SK-N-MC (cell line): ENCODE results near the gene MYO5C.

Experiments used
- DNase-seq: peaks from one replicate; pipeline ENCODE4 v3.0.0-alpha.2; 2011; ENCODE audit warnings: low read depth, low spot score
- H3K27ac ChIP-seq: fragments of 200-600 bp; sonication (generic); 2 replicates; pipeline ENCODE4 v1.5.1; 2016; ENCODE audit warnings: mixed run types
- H3K36me3 ChIP-seq: fragments of 200-600 bp; sonication (generic); 2 replicates; pipeline ENCODE4 v1.6.1; 2017; ENCODE audit warnings: antibody characterized with exemption, low read length, mixed read lengths; ENCODE audit not compliant: insufficient read depth
- H3K4me3 ChIP-seq: fragments of 200-600 bp; sonication (generic); 2 replicates; pipeline ENCODE4 v1.5.1; 2016
- H3K9ac ChIP-seq: fragments of 200-600 bp; sonication (generic); 2 replicates; pipeline ENCODE4 v1.8.0; 2017; ENCODE audit warnings: mixed run types, mixed read lengths; ENCODE audit not compliant: insufficient read length
- H3K9me3 ChIP-seq: fragments of 200-600 bp; sonication (generic); 2 replicates; pipeline ENCODE4 v1.6.1; 2017; ENCODE audit warnings: low read depth, mild to moderate bottlenecking, antibody characterized with exemption, low read length, moderate library complexity, mixed read lengths
- EZH2 ChIP-seq: fragments of 200-600 bp; sonication (generic); IDR thresholded peaks from one replicate; pipeline ENCODE4 v1.6.1; 2017; ENCODE audit warnings: antibody characterized with exemption
- FOXP2 ChIP-seq: optimal IDR thresholded peaks from 2 replicates; pipeline ENCODE3; 2011; ENCODE audit warnings: mild to moderate bottlenecking, moderate library complexity; ENCODE audit not compliant: insufficient read depth; ENCODE audit errors: extremely low read length, control extremely low read depth
- POLR2AphosphoS5 ChIP-seq: IDR thresholded peaks from 2 replicates; pipeline ENCODE4 v1.6.1; 2012; ENCODE audit warnings: mild to moderate bottlenecking, low read depth, low read length, borderline replicate concordance

Gene MYO5C

DNA sequence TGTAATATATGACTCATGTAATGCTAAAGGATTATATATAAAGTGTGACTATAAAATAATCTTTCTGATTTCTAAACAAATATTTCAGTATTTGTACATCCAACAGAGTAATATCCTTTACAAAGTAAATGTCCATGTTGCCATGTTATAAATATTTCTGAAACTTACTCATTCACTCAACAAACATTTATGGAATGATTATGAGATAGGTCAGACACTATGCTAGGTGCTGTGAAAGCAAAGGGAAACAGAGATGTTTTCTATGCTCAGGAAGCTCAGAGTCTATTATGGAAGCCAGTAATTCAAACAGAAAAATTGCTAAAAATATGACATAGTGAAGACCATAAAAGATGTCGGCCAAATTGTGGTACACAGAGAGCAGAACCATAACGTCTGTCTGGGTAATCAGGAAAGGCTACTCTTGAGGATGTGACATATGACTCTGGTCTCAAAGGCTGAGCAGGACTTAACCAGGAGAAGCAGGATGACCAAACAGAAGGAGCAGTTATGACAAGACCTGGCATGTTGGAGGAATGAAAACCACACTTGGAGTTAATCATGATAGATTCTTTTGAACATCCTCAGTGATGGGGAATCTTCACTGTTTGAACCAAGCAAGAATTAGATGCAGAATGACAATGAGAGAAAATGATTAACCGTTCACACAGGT, 39.0 kb upstream of the MYO5C start:
- no peaks in the 10 kb centered on the region; the same call in 1 of the 2 replicates for H3K9me3 ChIP-seq
- TF ChIP-seq POLR2AphosphoS5: no peak
- TF ChIP-seq EZH2: no peak
- TF ChIP-seq FOXP2: no peak
- H3K27ac ChIP-seq: no peak overlapping the region

DNA sequence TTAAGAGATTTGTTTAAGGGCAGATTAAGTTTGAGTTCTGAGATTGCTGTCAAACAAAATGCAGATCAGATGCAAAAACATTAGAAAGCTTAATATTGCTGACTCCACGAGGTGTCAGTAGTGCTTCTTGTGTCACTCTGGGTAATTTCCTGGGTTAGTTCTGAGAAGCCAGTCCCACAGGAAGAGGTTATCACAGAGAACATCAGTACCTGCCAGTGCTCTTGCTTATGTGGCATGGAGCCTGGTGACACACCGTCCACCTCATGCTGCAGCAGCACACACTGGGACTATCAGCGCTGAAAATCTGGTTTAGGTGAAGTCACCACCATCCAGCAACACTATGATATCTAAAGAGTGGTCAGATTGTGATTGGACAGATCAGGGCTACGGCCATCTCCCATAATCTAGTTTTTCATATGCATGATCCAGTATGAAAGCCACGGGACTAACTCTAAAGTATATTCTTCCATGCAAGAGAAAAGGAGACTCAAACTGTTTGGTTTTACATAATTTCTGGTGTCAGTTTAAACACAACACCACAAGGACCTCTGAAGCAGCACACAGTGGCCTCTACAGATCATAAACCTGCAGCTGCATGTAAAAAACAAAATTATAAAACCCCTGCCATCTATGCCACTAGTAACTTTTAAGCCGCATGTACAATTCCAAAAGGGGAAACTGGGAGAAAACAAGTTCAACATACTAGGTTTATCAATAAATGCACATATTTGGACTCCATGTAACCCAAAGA, 36.1 kb upstream of the MYO5C start:
- TF ChIP-seq FOXP2: no peak
- Histone ChIP-seq H3K27ac (no peak overlapping the region), H3K9me3 (no peaks in the 10 kb centered on the region; the same call in 1 of the 2 replicates), H3K4me3 (no peak overlapping the region), H3K9ac (no peak overlapping the region), H3K36me3 (no peaks in the 10 kb centered on the region)
- DNase-seq: no peak

More for the DNA sequence above, 39.0 kb upstream of the MYO5C start:
- no peaks in the 10 kb centered on the region for H3K36me3 ChIP-seq
- H3K4me3 ChIP-seq: no peak overlapping the region
- DNase-seq: no peak
- no peak overlapping the region for H3K9ac ChIP-seq

DNA sequence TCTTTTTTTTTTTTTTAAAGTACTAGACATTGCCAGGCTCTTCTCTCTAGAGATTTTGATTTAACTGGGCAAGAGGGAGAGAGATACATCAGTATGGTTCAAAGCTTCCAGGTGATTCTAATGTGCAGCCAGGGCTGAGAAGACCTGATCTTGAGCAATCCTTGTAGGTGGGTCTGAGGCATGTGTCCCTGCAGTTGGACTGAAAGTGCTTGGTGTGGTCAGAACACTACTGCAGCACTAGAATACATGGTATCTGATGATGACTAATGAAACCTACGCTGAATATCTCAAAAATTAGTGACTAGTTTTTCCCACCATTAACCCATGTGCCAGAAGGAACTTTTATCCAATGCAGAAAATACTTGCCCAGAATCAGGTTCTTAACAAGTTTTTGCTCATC, 34.4 kb upstream of the MYO5C start:
- H3K9ac ChIP-seq: no peak overlapping the region
- no peaks in the 10 kb centered on the region; the same call in 1 of the 2 replicates for H3K9me3 ChIP-seq
- no peak overlapping the region for H3K4me3 ChIP-seq
- no peaks in the 10 kb centered on the region for H3K36me3 ChIP-seq
- no peak overlapping the region for H3K27ac ChIP-seq
- no peak for DNase-seq
- TF ChIP-seq EZH2: no peak
- no peak for TF ChIP-seq FOXP2
- no peak for TF ChIP-seq POLR2AphosphoS5

DNA sequence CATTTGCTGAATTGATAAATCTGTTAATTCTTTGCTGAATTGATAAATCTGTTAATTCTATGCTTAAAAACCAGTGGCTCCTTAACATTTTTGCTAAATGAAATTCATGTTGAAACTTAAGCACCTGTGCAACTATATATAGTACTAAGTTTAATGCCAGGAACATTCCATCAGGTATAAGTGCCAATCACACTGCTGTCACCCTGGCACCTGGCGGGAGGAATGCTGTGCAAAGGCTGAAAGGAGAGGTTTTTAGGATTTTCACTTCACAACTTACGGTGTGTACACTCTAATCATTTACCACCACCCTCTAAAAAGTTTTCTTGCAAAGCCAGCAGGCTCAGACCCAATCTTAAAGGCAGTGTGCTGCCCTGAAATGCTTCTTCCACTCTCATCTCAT, 33.5 kb upstream of the MYO5C start:
- H3K9ac ChIP-seq: no peak overlapping the region
- TF ChIP-seq POLR2AphosphoS5: no peak
- TF ChIP-seq FOXP2: no peak
- no peak for TF ChIP-seq EZH2
- no peak overlapping the region for H3K27ac ChIP-seq
- H3K9me3 ChIP-seq: no peaks in the 10 kb centered on the region; the same call in 1 of the 2 replicates
- H3K4me3 ChIP-seq: no peak overlapping the region
- no peak for DNase-seq
- H3K36me3 ChIP-seq: no peaks in the 10 kb centered on the region

DNA sequence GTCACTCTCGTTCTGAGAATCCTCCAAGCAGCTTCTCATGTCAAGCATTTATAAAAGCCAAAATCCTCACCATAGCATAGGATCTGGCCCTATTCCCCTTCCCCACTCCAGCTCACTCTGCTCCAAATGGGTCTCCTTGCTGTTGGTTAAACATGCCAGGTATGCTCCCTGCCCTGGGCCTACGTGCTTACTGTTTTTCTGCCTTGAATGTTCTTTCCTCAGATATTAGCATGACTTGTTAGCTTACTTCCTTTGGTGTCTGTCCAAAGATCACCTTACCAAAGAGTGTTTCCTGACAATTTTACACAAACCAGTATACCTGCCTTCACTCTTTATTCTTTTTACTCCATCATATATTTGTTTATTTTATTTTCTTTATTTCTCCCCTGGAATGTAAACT, 33.1 kb upstream of the MYO5C start:
- Histone ChIP-seq H3K27ac (no peak overlapping the region), H3K36me3 (no peaks in the 10 kb centered on the region), H3K4me3 (no peak overlapping the region), H3K9ac (no peak overlapping the region), H3K9me3 (no peaks in the 10 kb centered on the region; the same call in 1 of the 2 replicates)
- no peak for TF ChIP-seq EZH2
- TF ChIP-seq FOXP2: no peak
- no peak for TF ChIP-seq POLR2AphosphoS5
- no peak for DNase-seq

DNA sequence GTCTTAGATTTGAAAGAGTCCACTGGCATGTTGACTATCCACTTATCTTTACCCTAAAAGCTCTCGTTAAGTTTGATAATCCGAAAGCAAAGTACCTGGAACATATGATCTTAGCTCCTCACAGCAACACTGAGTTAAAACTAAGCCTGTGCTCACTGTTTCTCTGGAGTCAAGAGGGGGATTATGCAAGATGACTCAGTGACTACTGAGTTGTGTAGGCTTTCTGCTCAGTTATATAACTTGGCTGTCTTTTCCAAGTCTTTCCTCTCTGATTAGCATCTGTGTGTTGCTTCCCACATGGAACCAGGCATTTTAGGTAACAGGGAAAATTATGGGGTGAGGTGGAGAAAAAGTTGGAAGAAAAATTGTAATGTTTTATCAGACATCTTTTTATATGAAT, 31.2 kb upstream of the MYO5C start:
- H3K9me3 ChIP-seq: no peaks in the 10 kb centered on the region; the same call in 1 of the 2 replicates
- no peak overlapping the region for H3K27ac ChIP-seq
- H3K36me3 ChIP-seq: no peaks in the 10 kb centered on the region
- no peak overlapping the region for H3K4me3 ChIP-seq
- TF ChIP-seq FOXP2 (no peak), POLR2AphosphoS5 (no peak), EZH2 (no peak)
- no peak overlapping the region for H3K9ac ChIP-seq
- no peak for DNase-seq

DNA sequence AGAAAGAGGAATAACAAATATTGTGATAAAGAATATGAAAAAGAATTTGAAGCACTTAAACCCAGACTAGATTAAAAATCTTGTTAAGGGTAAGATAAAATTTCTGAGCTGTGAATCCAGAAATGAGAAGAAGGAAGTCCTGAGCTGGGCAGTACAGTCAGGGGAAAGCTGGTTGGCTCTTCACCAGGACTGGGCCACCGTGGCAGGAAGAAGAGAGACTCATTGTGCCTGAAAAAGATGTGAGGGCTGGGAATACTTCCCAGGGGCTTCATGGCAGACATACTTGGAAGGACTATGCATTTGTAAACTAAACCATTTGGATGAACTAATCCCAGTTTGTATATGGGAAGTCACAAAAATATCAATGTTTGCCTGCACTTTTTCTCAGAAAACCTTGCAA, 28.5 kb upstream of the MYO5C start:
- no peaks in the 10 kb centered on the region for H3K9me3 ChIP-seq
- H3K4me3 ChIP-seq: no peak overlapping the region
- no peak overlapping the region for H3K9ac ChIP-seq
- no peak overlapping the region for H3K27ac ChIP-seq
- TF ChIP-seq POLR2AphosphoS5: no peak
- TF ChIP-seq EZH2: no peak
- TF ChIP-seq FOXP2: no peak
- no peaks in the 10 kb centered on the region for H3K36me3 ChIP-seq
- DNase-seq: no peak

DNA sequence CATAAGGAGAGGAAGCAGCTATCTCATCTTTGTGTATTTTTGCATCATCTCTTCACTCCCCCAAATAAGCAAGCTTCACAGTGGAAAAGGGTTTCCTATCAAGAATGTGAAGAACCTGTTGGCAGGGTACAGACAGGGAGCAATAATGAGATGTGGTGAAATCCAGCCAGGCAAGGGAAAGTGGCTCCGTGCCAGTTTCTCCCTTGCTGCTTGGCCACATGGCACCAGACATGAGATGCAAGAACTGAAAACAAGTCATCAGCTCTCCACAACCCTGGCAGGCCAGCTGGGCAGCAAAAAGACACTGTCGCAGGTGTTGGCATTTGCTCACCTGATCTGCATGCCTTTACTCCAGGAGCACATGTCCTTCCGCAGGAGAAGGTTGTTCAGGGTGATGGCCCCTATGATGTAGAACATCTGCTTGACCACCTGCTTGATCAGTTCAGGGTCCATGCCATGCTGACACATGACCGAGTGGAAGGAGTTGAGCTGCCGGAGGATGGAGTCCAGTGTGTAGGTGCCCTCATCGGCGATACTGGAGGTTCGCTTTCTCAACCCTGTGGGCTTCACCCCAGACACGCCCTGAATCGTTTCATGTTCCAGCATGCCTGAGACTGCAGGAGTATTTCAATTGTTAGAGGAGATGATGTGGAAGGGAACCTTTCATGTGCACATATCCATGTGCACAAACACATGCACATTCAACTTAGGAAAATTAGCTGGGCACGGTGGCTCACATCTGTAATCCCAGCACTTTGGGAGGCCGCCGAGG, 23.3 kb upstream of the MYO5C start:
- Histone ChIP-seq H3K4me3 (no peak overlapping the region), H3K27ac (no peak overlapping the region), H3K9me3 (no peaks in the 10 kb centered on the region), H3K9ac (no peak overlapping the region), H3K36me3 (no peaks in the 10 kb centered on the region)
- no peak for TF ChIP-seq EZH2
- no peak for TF ChIP-seq FOXP2
- no peak for TF ChIP-seq POLR2AphosphoS5
- DNase-seq: no peak
